Measurements from ENCODE around the gene OCLN. TPM values are rescaled to one million over a fixed set of nuclear protein-coding genes. Genes with fewer than 3 reads are reported as not detected.
"Not testable (repeated sequence)": the region's sequence is repeated elsewhere in the genome, so short reads cannot be mapped to it uniquely, and the experiment has no call there.

Gene OCLN, protein sequence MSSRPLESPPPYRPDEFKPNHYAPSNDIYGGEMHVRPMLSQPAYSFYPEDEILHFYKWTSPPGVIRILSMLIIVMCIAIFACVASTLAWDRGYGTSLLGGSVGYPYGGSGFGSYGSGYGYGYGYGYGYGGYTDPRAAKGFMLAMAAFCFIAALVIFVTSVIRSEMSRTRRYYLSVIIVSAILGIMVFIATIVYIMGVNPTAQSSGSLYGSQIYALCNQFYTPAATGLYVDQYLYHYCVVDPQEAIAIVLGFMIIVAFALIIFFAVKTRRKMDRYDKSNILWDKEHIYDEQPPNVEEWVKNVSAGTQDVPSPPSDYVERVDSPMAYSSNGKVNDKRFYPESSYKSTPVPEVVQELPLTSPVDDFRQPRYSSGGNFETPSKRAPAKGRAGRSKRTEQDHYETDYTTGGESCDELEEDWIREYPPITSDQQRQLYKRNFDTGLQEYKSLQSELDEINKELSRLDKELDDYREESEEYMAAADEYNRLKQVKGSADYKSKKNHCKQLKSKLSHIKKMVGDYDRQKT
- total RNA-seq: 0.32 and 0.34 TPM in 2 replicates

DNA sequence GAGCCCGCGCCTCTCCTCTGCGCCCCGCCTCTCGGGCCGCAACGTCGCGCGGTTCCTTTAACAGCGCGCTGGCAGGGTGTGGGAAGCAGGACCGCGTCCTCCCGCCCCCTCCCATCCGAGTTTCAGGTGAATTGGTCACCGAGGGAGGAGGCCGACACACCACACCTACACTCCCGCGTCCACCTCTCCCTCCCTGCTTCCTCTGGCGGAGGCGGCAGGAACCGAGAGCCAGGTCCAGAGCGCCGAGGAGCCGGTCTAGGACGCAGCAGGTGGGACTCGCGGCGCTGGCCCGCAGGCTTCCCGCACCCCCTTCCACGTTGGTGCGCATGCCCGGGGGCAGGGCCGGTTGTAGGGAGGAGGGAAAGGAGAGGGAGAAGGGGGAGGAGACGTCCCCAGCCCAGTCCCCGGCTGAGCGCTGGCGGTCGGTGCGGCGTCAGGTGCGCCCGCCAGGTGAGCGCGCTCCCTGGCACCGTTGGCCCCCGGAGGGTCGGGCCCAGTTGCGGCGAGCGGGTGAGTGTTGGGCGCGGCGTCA lies at the start of gene OCLN:
Gene OCLN (plus strand): TSS at position 400 of the 532 bp plus-strand sequence. CDS start 11,455 bp downstream, outside the sequence.
- intact Hi-C loops (cut with micrococcal nuclease): no loop called here

DNA sequence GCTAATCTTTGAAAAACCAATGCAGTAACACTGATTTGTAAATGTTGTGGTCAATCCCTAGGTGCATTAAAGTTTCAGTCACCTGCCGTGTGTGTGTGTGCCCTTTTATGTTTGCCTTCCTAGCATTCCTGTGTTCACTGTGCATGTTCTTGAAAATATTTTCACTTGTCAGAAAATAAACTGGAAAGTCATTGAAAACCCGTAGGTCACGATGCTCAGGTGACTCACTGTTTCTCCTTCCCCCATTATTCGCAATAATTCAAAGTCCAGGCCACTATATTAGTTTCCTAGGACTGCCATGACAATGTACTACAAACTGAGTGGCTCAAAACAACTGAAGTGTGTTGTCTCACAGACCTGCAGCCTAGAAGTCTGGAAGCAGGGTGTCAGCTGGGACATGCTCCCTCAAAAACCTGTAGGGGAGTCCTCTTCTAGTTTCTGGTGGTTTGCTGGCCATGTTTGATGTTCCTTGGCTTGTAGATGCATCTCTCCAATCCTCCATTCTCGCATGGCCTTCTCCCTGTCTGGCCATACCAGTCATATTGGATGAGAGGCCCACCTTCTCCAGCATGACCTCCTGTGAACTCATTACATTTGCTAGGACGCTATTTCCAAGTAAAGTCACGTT lies 48.3 kb upstream of the OCLN start:
- intact Hi-C loops (cut with micrococcal nuclease): no loop called here

DNA sequence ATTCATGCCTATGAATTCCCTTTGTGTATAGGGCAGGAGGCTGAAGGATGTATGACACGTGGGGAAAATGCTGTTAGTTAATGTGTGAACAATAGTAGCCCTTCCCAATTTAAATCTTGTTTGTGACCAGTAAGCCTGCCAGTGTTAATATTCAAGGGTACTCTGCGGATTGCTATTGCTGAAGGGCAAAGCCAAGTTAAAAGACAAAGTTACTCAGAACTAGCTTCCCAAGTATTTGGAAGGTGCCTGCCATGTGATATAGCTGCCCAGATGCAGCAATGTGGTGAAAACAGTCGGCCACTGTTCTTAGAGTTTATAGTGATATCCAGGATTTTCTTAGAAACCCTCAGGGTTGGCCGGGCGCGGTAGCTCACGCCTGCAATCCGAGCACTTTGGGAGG lies 43.1 kb upstream of the OCLN start:
- intact Hi-C loops (cut with micrococcal nuclease): no loop called here

GRCh38 chr5:69450116-69450515 lies 42.5 kb upstream of the OCLN start:
- intact Hi-C loops (cut with micrococcal nuclease): no loop called here

GRCh38 chr5:69450527-69450926 lies 42.1 kb upstream of the OCLN start:
- intact Hi-C loops (cut with micrococcal nuclease): not testable (repeated sequence)

DNA sequence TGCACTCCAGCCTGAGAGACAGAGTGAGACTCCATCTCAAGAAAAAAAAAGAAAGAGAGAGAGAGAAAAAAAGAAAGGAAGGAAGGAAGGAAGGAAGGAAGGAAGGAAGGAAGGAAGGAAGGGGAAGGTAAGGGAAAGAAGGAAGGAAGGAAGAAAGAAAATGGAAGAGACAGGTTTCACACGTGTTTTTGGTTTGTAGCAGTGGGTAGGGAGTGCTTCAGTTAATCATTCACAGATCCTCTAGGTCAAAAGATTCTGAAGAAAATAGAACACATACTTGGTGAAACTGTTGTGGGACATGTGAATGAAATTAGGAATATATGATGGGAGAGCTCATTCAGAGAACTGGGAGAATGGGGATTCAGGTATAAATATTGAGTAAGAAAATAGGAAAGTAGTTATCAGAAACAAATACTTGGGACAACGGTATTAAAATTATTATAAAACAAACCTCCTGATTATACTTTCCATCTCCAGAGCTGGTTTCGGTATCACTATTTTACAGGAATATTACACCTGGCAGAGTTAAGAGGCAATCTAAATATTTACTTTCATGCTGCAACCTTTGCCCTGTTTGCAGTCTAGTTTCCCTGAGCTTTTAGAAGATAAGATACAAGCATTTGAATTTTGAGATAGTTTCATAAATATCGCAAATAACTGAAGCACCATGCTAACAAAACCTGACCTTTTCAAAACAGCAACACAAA lies 40.5 kb upstream of the OCLN start:
- intact Hi-C loops (cut with micrococcal nuclease): no loop called here

- intact Hi-C loops (cut with micrococcal nuclease): not testable (repeated sequence)
Observed at GRCh38 chr5:69453487-69453886, 39.1 kb upstream of the OCLN start.

- intact Hi-C loops (cut with micrococcal nuclease): no loop called here
Observed at GRCh38 chr5:69454460-69455249, 37.9 kb upstream of the OCLN start.

GRCh38 chr5:69455428-69455988 lies 37.1 kb upstream of the OCLN start:
- intact Hi-C loops (cut with micrococcal nuclease): not testable (repeated sequence)

GRCh38 chr5:69462170-69462569 lies 30.4 kb upstream of the OCLN start:
- intact Hi-C loops (cut with micrococcal nuclease): no loop called here

DNA sequence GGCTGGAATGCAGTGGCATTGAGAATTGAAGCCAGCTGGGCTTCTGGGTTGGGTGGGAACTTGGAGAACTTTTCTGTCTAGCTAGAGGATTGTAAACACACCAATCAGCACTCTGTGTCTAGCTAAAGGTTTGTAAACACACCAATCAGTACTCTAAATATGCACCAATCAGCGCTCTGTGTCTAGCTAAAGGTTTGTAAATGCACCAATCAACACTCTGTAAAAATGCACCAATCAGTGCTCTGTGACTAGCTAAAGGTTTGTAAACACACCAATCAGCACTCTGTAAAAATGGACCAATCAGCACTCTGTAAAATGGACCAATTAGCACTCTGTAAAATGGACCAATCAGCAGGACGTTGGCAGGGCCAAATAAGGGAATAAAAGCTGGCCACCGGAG lies 26.2 kb upstream of the OCLN start:
- intact Hi-C loops (cut with micrococcal nuclease): not testable (repeated sequence)

DNA sequence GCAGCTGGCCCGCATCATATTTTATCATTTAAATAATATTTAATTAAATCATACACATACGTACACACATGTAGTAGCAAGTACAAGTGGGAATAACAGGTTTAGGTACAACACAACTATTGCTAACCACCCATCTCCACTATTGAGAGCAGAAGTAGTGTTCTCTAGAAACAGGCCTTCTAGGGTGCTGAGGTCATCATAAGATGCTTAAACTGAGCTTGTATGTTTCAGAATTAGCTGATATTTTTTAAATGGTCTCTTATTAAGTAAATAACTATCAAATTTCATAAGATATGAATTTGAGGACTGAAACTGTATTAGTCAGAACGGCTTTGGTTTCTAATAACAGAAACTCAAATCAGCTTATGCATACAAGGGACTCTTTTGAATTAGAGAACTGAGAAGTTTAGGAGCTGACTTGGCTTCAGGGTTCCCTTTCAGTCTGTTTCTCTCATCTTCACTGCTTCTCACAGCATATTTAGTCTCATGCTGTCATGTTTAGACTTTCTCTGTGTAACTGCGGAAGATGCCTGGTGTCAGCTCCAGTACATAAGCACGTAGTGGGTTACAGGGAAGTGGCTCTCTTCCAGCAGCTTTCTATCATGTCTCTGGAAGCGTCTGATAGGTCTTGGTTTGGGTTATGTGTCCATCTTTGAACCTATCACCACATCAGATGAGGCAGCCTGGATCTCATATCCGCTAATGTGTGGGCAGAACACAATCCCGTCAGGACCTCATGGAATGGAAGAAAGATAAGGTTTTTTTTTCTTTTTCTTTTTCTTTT lies 25.0 kb upstream of the OCLN start:
- intact Hi-C loops (cut with micrococcal nuclease): no loop called here

GRCh38 chr5:69468631-69469030 lies 24.0 kb upstream of the OCLN start:
- intact Hi-C loops (cut with micrococcal nuclease): no loop called here

DNA sequence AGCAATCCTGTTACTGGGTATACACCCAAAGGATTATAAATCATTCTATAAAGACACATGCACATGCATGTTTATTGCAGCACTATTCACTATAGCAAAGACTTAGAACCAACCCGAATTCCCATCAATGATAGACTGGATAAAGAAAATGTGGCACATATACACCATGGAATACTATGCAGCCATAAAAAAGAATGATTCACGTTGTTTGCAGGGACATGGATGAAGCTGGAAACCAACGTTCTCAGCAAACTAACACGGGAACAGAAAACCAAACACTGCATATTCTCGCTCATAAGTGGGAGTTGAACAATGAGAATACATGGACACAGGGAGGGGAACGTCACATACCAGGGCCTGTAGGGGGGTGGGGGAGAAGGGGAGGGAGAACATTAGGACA lies 21.1 kb upstream of the OCLN start:
- intact Hi-C loops (cut with micrococcal nuclease): not testable (repeated sequence)

- intact Hi-C loops (cut with micrococcal nuclease): not testable (repeated sequence)
Observed at GRCh38 chr5:69472535-69473143, 20.0 kb upstream of the OCLN start.

GRCh38 chr5:69477170-69477569 lies 15.4 kb upstream of the OCLN start:
- intact Hi-C loops (cut with micrococcal nuclease): no loop called here

GRCh38 chr5:69478296-69478695 lies 14.3 kb upstream of the OCLN start:
- intact Hi-C loops (cut with micrococcal nuclease): not testable (repeated sequence)

- intact Hi-C loops (cut with micrococcal nuclease): no loop called here
Observed at GRCh38 chr5:69484891-69485290, 7.7 kb upstream of the OCLN start.

DNA sequence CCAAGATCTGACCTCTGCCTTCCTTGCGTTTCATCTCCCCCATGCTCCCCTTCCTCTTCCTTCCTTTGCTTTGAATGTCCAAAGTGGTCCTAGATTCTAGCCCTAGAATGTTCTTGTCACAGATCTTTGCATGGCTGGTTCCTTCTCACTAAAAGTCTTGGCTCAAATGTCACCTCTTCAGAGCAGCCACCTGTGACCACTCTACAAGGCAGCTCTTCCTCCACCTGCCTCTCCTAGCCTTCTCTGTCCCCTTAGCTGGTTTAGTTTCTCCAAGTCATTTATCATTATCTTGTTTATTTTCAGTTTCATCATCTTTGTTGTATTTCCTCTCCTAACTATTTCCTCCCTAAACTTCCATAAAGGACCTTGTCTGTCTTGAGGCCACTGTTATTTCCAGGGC lies 7.1 kb upstream of the OCLN start:
- intact Hi-C loops (cut with micrococcal nuclease): no loop called here

Measured in T-helper 1 cell treated with Interleukin-12 subunit alpha and Interleukin-12 subunit beta and Interleukin-4 antibody, amounts not matched to agents 30 ng/mL and 1 ng/mL, for 36 hours (primary cell).